GM12878 (cell line): ENCODE results near the gene SLC12A7. TPM values are rescaled to one million over a fixed set of nuclear protein-coding genes. Genes with fewer than 3 reads are reported as not detected.

ENCODE experiments used
- ATAC-seq: fragments of 200-7000 bp; cut with Tn5 transposase; 3 replicates; pipeline ENCODE4 v1.9.1; 2020; ENCODE audit warnings: mild to moderate bottlenecking, moderate library complexity
- BruUV-seq: library from RNA; stranded (reverse); fragments of 400-500 nt; replicated peaks from 2 replicates; lab custom pipeline; 2021; lab: Mats Ljungman, UMichigan
- CTCF ChIA-PET: fragments of 300-600 bp; sonication (Branson Sonifier 250); formaldehyde crosslinking; extraction: SDS; loops from one replicate; lab custom pipeline; 2021; ENCODE audit warnings: inconsistent platforms; lab: Yijun Ruan, JAX
- POLR2A ChIA-PET: fragments of 350-600 bp; formaldehyde crosslinking; extraction: SDS; loops from one replicate; lab custom pipeline; 2021; ENCODE audit warnings: inconsistent platforms; lab: Charles Lee
- RAD21 ChIA-PET: fragments of 300-600 bp; sonication (Branson Sonifier 250); formaldehyde crosslinking; loops from one replicate; lab custom pipeline; 2023; ENCODE audit warnings: antibody characterized with exemption; ENCODE audit not compliant: unreplicated experiment; lab: Charles Lee
- SMC1A ChIA-PET: fragments of 300-600 bp; sonication (Branson Sonifier 250); formaldehyde crosslinking; loops from one replicate; lab custom pipeline; 2023; ENCODE audit not compliant: unreplicated experiment, uncharacterized antibody; lab: Charles Lee
- DNase-seq: peaks from one replicate; pipeline ENCODE4 v3.0.0-alpha.2; 2011; ENCODE audit warnings: low read depth, low spot score
- FAIRE-seq: peaks from 3 replicates; lab custom pipeline; 2011; peaks lifted over from hg19 to GRCh38; lab: Jason Lieb, UNC
- H2AFZ ChIP-seq: 2 replicates; pipeline ENCODE4 v1.6.0; 2011; ENCODE audit warnings: low read depth, low read length, control low read depth; ENCODE audit not compliant: control insufficient read depth
- H3K27ac ChIP-seq: 2 replicates; pipeline ENCODE4 v1.5.1; 2011; ENCODE audit warnings: control low read depth; ENCODE audit not compliant: control insufficient read depth, insufficient read depth
- H3K27me3 ChIP-seq, 2 experiments: replicated peaks in 1 of 2; 2 replicates each; pipeline versions ENCODE4 v1.6.0 to v1.6.1; 2011; ENCODE audit warnings: low read length in 1 of 2; ENCODE audit not compliant: control insufficient read depth in 2 of 2, insufficient read depth in 2 of 2
- H3K36me3 ChIP-seq, 2 experiments: 2 replicates each; pipeline ENCODE4 v1.5.1; 2011; ENCODE audit warnings: low read length in 1 of 2; ENCODE audit not compliant: control insufficient read depth in 2 of 2, insufficient read depth in 2 of 2
- H3K4me1 ChIP-seq: 2 replicates; pipeline ENCODE4 v1.6.1; 2011; ENCODE audit warnings: mild to moderate bottlenecking, low read length, moderate library complexity, mixed read lengths; ENCODE audit not compliant: control insufficient read depth, insufficient read depth
- H3K4me2 ChIP-seq: 2 replicates; pipeline ENCODE4 v1.6.0; 2011; ENCODE audit warnings: control low read depth; ENCODE audit not compliant: control insufficient read depth, insufficient read depth
- H3K4me3 ChIP-seq: fragments of 200-600 bp; sonication (generic); 2 replicates; pipeline ENCODE4 v1.5.1; 2016
- H3K79me2 ChIP-seq: 2 replicates; pipeline ENCODE4 v1.6.0; 2011; ENCODE audit warnings: low read length; ENCODE audit not compliant: control insufficient read depth, insufficient read depth
- H3K9ac ChIP-seq: 2 replicates; pipeline ENCODE4 v1.8.0; 2011; ENCODE audit warnings: low read length, control low read depth, mixed read lengths; ENCODE audit not compliant: control insufficient read depth, insufficient read depth
- H3K9me3 ChIP-seq: replicated peaks from 3 replicates; pipeline ENCODE4 v1.5.1; 2011; ENCODE audit warnings: mild to moderate bottlenecking, low read length; ENCODE audit not compliant: control insufficient read depth, insufficient read depth
- H4K20me1 ChIP-seq: 2 replicates; pipeline ENCODE4 v1.6.0; 2011; ENCODE audit not compliant: control insufficient read depth, insufficient read depth
- ASH2L ChIP-seq: fragments of 300-600, 200-600 bp; sonication (generic); IDR thresholded peaks from 2 replicates; pipeline ENCODE4 v1.6.1; 2017; ENCODE audit warnings: low read depth, mild to moderate bottlenecking, borderline replicate concordance
- BMI1 ChIP-seq: fragments of 450-650 bp; IDR thresholded peaks from 2 replicates; pipeline ENCODE4 v1.6.1; 2016; ENCODE audit warnings: mild to moderate bottlenecking, moderate library complexity, borderline replicate concordance
- BRCA1 ChIP-seq: IDR thresholded peaks from 2 replicates; pipeline ENCODE4 v1.6.1; 2011; ENCODE audit warnings: low read depth, low read length, improper control_type of control experiment
- EGR1 ChIP-seq, 2 experiments: IDR thresholded peaks; 1 replicate in 1 of 2; 2 replicates in 1 of 2; pipeline ENCODE4 v1.6.1; 2011 to 2012; ENCODE audit warnings: low read depth in 2 of 2, low read length in 2 of 2, borderline replicate concordance in 1 of 2, mild to moderate bottlenecking in 1 of 2, moderate library complexity in 1 of 2
- HDAC6 ChIP-seq: fragments of 200-600 bp; sonication (generic); IDR thresholded peaks from one replicate; pipeline ENCODE4 v1.8.0; 2017; ENCODE audit warnings: antibody characterized with exemption; ENCODE audit not compliant: unreplicated experiment
- MEF2B ChIP-seq: fragments of 450-650 bp; IDR thresholded peaks from 2 replicates; pipeline ENCODE4 v1.6.1; 2018; ENCODE audit warnings: mild to moderate bottlenecking, moderate library complexity; ENCODE audit not compliant: partially characterized antibody, poor library complexity, severe bottlenecking
- NBN ChIP-seq: fragments of 450-650 bp; IDR thresholded peaks from 2 replicates; pipeline ENCODE4 v1.6.1; 2016
- RUNX3 ChIP-seq: IDR thresholded peaks from 2 replicates; pipeline ENCODE4 v1.6.1; 2012; ENCODE audit warnings: low read length, inconsistent platforms
- STAT1 ChIP-seq: fragments of 450-650 bp; conservative IDR thresholded peaks from 2 replicates; pipeline ENCODE4 v1.6.1; 2014; ENCODE audit warnings: antibody characterized with exemption, mild to moderate bottlenecking
- USF2 ChIP-seq: IDR thresholded peaks from 2 replicates; pipeline ENCODE4 v1.6.1; 2011; ENCODE audit warnings: low read depth, low read length, improper control_type of control experiment, borderline replicate concordance
- WGBS: methylation state at CpG from one replicate; pipeline ENCODE4 v1.1.6; 2016; ENCODE audit warnings: low lambda C conversion rate; ENCODE audit not compliant: insufficient replicate concordance, insufficient coverage; ENCODE audit errors: missing lambda C conversion rate; 5-methylcytosine and 5-hydroxymethylcytosine counted together
- in situ Hi-C: fragments of 300-500 bp; cut with MboI; formaldehyde crosslinking; loops from 9 replicates; pipeline ENCODE4 v1.14.3; 2018; ENCODE audit warnings: mixed read lengths
- intact Hi-C: fragments of 100-400 bp; cut with micrococcal nuclease; formaldehyde crosslinking; loops from one replicate; pipeline ENCODE4 v1.14.2; 2022; ENCODE audit not compliant: unreplicated experiment
- polyA plus RNA-seq, 11 experiments: library from polyadenylated mRNA; depleted of rRNA in 4 of 11; unstranded in 6 of 11; stranded (reverse) in 5 of 11; fragments of >200 nt; fragmentation: Nextera tagmentation in 4 of 11; fragmentation: Illumina TruSeq in 1 of 11; extraction: Ambion mirVana in 4 of 11; extraction: Trizol in 1 of 11; gene quantifications; 1 replicate in 1 of 11; 2 replicates in 10 of 11; pipeline versions ENCODE4 v1.2.1 to v1.2.3, GENCODE V29; 2011 to 2016; ENCODE audit warnings: inconsistent platforms in 2 of 11, missing spikeins in 2 of 11, low read depth in 1 of 11
- total RNA-seq, 4 experiments: library from RNA; depleted of rRNA in 3 of 4; stranded (reverse); fragments of >200 nt in 3 of 4; fragmentation: Illumina TruSeq in 1 of 4; extraction: Trizol in 1 of 4; gene quantifications; 2 replicates each; pipeline versions ENCODE4 v1.2.1 to v1.2.3, GENCODE V29; 2013 to 2021

Gene SLC12A7
- total and polyA plus RNA-seq, 10 of the 15 experiments (the other 5 are each of a cell fraction or from before 2014, with no cell fraction given): 0.10 to 10.0 (median 2.9) TPM

- TF ChIP-seq NBN: no peak
- no peak for TF ChIP-seq BRCA1
- TF ChIP-seq BMI1: no peak
- TF ChIP-seq STAT1: no peak
- TF ChIP-seq ASH2L: no peak
- TF ChIP-seq EGR1 (IDR thresholded peaks at IDR 0.05; ENCODE audit: borderline replicate concordance in 1 of 2, low read depth in 2 of 2, low read length in 2 of 2): no peak
- TF ChIP-seq HDAC6: no peak
- no peak for TF ChIP-seq RUNX3
- TF ChIP-seq USF2: no peak
- TF ChIP-seq, all 136 proteins: peak for 0
Observed at GRCh38 chr5:1121891-1122290, 10.0 kb upstream of the SLC12A7 start (continued).

DNA sequence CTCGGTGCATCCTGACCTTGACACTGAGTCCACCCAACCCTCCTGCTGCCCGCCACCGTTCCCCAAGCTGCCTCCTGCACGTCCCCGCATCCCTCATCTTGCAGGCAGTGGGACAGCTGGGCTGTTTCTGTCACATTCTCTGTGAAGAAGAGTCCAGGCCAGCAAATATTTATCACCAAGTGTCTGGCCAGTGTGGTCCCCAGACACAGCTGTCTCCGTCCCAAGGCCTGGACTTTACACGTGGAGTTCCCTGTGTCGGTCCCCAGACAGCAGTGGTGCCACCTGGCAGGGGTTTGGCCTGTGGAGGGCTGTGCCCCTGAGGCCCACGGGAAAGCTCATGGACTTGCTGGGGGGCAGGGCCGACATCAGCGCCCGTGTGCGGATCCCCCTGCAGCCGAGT is 9.2 kb upstream of the SLC12A7 start:
- ATAC-seq: no peak
- Histone ChIP-seq H3K4me3 (no peak overlapping the region), H3K79me2 (no peaks in the 10 kb centered on the region)
- in situ Hi-C loops: no loop called here
- no peak for TF ChIP-seq MEF2B
- TF ChIP-seq, all 136 proteins: peak for 0
- Histone ChIP-seq H4K20me1 (no peaks in the 10 kb centered on the region), H3K4me1 (no peaks in the 10 kb centered on the region), H3K9ac (no peak overlapping the region), H2AFZ (no peak overlapping the region), H3K27me3 (peaks cover 0 to 2% of the 10 kb centered on the region in 2 experiments; a peak in 3 of 4 replicates), H3K27ac (no peak overlapping the region), H3K4me2 (no peak overlapping the region), H3K36me3 (no peaks in the 10 kb centered on the region), H3K9me3 (no peaks in the 10 kb centered on the region)
- intact Hi-C loops: no loop called here
- FAIRE-seq (no peak), DNase-seq (no peak)
- ChIA-PET SMC1A (no interaction called here), RAD21 (interaction anchor here (1.2 to 1.5 kb wide), 2 partner anchors 9 to 12 kb away, joined by 3 to 4 read pairs; no protein-coding TSS in a partner anchor), CTCF (no interaction called here), POLR2A (interaction anchor here (1.3 kb wide), 1 partner anchor 12 kb away, joined by 3 read pairs; no protein-coding TSS in a partner anchor)
- BruUV-seq: no TSS peak
- WGBS: 47% methylated on average over 14 of the region's 14 CpGs
